CD4-positive, alpha-beta T cell treated with Interleukin-17A for 1 hour (primary cell): ENCODE results near the gene CHST14.

Source experiments
- DNase-seq: peaks from one replicate; pipeline ENCODE4 v3.0.0-alpha.2; 2020

CHST14 gene

DNA sequence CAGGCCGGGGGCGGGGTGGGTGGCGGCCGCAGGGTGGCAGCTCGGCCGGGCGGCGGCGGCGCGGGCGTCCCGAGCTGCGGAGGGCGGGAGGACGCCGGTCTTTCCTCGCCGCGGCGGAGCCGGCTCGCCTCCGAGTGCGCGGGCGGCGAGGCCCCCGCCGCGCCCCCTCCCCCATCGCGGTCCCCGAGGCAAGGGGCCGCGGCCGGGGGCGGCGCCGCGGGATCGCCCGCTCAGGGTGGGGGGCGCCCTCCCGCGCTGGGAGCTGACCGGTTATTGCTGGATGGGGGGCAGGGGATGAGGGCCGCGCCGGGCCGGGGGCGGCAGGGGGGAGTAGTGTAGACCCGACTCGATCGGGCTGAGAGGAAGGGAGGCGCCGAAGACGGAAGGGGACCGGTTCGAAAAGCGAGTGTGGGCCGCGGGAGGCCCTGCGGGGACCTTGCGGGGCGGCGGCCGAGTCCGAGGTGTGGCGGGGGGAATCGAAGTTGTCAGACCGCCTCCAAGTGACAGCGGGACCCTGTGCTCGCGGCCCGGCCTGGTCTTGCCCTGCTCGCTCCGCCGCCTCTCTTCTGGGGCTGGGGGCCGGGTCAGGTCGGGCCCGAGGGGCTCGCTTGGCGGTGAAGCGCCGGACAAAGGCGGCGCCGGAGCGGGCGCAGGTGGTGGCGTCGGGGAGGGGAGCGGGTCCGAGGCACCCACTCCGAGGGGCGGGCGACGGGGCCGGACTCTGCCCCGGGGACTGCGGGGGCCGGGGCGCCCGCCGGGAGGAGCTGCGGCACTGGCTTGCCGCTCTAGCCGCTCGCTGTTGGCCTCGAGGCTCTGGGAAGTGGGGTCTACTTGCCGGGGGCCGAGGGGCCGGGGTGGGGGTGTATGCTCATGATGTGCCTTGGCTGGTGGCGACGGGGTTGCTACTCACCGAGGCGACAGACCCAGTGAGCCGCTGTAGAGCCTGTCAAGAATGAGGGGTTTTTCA is 28.9 kb upstream of the CHST14 start:
- peak; percentile 28 for DNase-seq

DNA sequence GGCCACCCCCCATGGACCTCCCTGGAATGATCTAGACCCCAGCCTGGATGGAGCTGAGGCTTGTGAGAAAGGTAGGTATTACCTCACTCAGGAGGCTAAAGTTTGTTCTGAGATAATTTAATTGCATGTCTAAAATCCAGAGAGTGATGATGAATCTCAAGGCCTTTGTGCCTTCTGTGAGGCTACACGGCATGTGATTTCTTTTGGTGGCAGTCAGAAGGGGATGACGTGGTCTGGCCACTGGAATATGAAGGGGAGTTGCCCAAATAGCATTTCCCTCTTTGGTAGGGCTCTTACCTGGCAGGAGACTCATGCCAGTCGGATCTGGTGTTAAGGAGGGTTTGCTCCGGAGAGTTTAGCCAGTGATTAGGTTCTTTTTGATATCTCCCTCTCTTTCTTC is 27.5 kb upstream of the CHST14 start:
- DNase-seq, result no peak

DNA sequence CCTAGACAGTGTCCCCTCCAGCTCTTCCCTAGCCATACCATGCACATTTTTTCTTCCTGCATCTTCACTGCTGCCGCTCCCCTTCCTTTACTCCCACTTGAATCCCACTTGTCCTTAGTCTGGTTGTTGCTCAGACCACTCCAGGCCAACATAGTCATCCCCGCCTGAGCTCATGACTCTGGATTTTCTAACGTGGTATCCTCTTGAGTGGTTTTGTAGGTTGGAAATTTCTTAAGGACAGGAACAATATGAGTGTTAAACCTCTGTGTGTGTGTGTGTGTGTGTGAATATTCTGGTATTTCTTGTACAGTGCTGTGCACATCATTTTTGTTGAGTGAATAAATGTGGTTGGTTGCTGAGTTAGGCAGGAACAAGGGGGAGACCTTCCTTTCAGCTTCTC is 26.9 kb upstream of the CHST14 start:
- no peak for DNase-seq

DNA sequence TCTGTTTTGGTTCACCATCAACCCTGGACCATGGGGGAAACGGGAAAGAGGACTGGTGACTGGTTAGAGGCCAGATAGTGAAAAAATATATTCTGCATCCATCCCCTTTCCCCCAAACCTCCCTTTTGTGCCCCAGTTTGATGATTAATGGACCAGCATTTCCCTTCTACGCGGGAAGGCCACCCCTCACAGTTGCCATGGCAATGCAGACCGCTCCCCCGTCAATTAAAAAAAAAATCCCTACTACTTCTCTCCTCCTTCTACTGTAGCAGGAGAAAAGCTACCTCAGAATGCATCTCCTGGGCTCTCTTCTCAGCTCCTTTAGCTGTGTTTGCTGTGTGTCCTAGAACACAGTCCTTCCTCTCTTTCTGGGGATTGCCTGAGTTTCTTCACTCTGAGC is 26.0 kb upstream of the CHST14 start:
- DNase-seq, result no peak

DNA sequence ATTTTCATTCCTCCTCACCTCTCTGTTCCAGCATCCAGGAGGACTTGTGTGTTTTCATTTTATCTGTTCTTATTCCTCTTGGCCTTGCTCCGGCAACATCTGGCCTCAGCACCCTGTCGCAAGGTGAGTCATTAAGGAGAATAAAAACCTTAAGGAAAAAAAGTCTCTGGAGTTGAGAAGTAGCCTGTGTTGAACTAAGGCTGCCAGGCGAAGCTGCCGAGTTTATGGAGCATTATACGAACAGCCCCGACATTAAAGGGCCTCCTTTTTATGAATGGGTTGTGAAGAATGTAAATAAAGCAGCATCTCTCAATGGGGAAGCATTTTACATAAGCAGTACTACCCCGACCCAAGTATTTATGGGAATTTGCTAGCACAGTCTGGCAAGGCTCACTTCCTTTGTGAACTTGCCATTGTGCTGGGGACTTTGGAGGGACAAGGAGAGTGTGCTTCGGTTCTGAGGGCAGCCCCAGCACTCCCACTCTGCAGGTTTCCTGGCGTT is 25.3 kb upstream of the CHST14 start:
- no peak for DNase-seq

DNA sequence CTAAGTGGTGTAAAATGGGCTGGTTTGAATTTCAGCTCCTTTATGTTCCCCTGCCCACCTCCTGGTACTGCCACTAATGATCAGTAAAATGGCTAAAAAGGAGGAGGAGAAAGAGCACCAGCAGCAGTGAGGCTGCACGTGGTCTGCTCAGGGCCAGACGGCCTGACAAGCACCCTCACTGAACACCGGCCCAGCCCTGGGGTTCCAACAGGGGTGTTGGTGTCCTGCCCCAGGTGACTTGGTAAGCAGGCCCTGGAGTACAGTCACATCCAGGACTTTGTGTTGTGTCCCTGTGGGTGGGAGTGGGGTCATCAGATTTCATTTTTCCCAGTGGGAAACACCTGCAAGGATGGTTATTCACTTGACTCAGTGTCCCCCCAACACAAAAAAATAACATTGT is 24.6 kb upstream of the CHST14 start:
- no peak for DNase-seq

DNA sequence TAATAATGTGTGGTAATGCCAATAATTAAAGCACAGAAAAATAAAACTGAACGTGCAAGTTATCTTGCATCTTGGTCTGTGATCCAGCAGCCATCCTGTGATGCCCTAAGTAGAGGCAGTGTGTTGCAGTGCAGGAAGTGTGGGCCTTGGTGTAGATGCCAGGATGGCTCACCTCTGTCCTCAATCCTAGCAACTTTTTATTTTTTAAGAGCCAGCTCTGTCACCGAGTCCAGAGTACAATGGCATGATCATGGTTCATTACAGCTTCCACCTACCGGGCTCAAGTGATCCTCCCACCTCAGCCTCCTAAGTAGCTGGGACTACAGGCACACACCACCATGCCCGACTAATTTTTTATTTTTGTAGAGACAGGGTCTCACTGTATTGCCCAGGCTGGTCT is 22.4 kb upstream of the CHST14 start:
- no peak for DNase-seq

DNA sequence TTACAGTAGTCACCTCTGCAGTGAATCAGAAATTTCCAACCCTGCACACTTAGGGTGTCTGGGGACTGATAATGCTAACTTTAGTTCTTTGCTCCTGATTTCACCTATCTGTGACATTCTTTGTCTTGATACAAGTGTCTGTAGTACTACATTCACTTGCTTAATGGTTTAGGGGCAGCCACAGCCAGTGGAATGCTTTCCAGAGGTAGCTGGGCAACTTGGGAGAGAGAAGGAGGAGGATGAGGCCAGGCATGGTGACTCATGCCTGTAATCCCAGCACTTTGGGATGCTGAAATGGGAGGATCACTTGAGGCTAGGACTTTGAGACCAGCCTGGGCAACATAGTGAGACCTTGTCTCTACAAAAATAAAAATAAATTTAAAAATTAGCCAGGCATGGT is 21.5 kb upstream of the CHST14 start:
- DNase-seq, result no peak

DNA sequence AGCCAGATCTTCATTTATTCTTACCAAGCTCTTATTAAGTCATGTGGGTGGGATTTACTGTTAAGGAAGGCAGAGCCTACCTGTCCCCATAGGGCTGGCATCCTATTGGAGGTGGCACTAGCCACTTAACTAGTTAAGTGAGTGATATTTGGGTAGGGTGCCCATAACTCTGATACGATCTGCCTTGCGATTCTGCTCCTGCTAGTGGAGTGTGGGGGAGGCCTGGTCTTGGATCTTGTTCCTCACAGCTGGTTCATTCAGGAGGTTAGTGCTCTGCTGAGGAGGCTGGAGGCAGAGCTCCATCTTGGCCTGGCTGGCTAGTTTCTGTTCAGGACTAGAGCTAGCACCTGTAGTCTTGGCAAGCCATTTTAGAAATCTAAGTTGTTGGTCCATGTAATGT is 20.7 kb upstream of the CHST14 start:
- DNase-seq, result no peak

DNA sequence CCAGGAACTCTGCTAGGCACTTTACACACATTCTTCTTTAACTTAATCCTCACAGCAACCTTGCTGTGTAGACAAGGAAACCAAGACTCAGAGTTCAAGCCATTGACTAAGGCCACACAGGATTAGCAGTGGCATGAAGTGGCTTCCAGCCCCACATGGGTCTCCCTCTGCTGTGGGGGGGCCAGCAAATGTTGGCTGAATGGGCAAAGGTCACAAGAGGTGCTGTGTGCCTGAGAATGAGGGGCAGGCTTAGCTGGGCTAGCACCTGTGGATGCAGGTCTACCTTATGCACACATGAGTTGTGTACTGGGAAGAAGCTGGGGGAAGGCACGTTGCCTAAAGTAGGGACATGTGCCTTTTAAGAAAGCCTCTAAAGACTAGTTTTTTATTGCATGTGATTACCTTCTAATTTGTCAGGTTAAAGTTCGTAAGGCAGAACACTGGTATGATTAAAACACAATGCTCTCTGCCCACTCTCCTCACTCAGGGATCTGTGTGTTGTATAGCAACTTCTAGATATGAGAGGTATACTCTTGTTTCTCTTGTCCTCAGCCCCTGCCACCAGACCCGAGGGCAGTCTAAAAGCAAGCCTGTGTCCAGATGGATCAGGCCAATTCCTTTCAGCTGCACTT is 19.1 kb upstream of the CHST14 start:
- no peak for DNase-seq

DNA sequence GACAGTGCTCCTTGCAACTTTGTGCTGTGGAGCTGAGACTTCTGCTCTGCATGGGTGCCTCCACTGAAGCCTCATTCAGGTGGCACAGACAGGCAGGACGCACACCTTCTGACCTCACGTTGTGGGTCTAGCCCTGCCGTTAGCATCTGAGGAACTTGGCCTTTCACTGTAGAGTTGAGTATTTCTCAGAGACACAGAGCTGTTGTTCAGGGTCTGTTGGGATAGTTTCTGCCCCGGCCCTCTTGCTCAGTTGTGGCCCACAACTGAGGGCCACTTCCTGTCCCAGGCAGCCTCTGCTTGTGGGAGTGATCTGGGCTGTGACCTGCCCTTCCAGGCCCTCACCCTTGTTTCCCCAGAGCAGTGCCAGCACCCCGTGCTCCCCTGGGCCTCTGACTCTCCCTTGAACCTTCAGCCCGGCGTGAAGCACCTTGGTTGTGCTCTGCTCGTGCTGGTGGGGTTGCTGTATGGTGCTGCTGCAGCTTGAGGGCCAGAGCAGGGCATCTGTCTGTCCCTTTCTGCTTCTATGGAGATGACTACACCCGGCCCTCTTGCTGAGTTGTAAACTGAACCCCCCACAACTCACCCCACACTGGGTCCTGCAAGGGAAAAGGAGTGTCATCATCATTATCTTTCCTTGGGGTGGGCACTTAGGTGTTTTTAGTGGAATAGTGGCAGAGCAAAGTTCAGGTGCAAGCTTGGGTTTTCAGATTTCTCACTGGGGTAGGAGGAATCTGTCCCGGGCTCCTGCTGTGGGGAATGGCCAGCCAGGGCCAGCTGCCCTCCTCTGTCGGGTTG is 18.3 kb upstream of the CHST14 start:
- DNase-seq, result no peak

DNA sequence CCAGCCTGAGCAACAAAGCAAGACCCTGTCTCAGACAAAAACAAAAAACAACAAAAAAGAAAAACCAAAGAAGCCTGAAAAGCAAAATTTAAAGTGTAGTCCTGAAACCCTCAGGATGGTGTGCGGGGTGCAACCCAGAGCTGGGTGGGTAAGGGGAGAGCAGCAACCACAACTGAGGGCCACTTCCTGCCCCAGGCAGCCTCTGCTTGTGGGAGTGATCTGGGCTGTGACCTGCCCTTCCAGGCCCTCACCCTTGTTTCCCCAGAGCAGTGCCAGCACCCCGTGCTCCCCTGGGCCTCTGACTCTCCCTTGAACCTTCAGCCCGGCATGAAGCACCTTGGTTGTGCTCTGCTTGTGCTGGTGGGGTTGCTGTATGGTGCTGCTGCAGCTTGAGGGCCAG is 16.8 kb upstream of the CHST14 start:
- peak; percentile 45 for DNase-seq

DNA sequence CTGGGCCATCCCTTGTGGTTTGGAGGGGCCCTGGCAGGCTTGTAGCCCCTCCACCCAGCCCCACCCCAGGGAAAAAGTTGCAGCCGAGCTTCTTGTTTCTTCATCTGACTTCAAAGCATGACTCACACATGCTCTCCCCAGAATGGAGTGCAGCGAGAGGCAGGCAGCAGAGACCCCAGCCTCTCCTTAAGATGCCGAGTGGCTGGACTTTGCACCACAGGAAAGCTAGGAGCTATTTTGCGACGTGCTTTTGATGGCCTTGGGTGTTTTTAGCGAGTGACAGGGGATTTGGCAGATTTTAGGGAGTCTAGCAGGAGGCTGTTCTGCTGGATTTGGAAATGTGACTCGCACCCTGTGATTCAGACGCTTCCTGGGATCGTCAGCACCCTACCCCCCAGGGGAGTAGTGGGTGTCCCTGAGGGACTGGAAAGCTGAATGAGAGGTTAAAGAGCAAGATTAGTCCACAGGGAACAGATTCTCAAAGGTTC is 15.8 kb upstream of the CHST14 start:
- DNase-seq, result no peak

DNA sequence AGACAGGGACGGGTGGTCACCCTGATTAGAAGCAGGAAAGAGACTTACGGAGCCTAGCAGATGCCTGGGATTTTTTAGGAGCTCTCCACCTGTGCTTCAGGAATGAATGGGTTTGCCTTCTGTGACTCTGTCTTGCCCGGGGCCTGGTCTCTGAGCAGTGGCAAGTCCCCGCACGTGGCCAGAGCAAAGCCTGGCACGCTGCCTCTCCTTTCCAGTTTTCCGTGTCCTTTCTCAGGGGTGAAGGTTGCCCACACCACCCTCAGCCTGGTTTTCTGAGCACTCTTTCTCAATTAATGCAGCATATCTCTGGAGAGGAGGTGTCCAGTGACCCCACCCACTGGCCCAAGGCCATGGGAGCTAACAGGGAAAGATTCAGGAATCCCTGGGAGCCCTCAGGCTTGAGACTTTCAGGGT is 14.5 kb upstream of the CHST14 start:
- DNase-seq, result no peak

DNA sequence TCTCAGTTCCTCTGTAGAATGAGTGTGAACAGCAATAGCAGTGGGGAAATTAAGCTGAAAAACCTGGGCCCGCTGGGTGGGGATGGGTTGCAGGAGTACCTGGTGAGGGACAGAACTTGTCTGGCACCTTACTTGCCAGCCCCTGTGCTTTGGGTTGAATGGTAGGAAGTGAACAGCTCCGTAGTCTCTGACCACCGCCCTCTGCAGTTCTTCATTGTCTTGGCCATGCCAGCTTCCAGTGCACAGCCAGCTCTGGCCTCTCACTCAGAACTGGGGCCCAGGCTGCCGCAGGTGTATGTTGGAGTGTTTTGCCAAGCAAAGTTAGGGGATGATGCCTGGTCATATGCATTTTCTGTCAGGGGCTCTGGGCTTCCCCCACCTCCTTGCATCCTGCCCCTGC is 14.0 kb upstream of the CHST14 start:
- DNase-seq, result no peak

DNA sequence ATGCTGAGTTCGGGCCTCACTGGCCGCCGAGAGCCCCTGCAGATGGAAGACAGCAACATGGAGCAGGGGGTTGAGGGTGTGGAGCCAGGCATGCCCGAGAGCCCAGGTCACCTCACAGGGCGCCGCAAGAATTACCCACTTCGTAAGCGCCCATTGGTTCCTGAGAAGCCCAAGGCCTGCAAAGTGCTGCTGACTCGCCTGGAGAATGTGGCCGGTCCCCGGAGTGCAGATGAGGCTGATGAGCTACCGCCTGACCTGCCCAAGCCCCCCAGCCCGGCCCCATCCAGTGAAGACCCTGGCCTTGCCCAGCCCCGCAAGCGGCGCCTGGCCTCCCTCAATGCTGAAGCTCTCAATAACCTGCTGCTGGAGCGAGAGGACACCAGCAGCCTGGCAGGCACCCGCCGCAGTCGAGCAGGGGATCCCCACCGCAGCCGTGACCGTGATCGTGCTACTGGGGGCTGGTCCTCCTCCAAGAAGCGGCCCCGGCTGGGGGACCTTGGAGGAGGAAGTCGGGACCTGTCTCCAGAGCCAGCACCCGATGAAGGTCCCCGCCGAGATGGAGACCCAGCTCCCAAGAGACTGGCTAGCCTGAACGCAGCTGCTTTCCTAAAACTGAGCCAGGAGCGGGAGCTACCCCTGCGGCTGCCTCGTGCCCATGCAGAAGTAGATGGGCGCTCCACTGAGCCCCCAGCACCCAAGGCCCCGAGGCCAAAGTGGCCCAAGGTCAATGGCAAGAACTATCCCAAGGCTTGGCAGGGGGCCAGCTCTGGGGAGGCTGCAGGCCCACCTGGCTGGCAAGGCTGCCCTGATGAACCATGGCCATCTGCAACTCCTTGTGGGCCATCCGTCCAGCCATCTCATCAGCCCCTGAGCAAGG is 12.1 kb upstream of the CHST14 start:
- DNase-seq, result no peak

DNA sequence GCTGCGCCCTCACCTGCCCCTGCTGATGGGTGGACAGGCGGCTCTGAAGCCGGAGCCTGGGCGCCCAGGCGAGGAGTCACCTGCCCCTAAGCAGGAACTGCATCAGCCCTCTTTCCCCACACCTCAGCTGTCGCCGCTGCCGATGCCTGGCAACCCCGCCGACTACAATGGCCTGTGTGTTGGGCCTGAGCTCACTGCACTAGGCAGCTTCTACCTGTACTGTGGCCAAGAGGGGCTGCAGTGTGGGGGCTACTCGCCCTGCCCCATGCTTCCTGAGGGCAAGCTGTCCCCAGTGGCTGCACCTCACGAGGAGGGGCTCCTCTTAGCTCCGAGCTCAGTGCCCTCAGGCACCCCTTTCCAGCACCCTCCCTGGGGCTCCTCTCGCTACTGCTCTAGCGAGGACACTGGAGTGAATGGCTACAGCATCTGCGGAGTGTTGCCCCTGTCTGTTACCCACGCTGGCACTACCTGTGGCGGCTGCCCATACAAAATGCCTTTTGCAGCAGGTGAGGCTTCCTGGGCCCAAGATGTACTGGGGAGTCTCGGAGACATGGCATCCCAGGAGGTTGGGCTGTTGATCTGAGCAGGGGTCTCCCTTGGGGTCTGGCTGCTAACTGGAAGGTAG is 11.3 kb upstream of the CHST14 start:
- no peak for DNase-seq

DNA sequence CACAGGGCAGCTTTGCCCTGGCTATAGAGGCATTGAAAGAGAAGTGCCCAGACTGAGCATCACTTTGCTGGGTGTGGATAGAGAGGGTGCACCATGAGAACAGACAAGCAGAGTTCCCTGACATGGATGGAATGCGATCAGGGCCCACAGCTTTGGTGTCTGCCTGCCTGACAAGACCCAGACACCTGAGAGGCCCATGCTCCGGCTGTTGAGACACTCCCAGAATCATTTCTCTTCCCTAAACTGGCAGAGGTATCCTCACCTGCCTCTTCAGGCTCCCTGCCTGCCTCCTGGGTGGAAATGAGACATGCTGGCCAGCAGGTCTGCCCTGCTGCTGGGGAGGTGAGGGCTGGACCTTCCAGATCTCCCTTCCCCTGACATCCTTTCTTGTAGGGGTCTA is 10.4 kb upstream of the CHST14 start:
- no peak for DNase-seq

DNA sequence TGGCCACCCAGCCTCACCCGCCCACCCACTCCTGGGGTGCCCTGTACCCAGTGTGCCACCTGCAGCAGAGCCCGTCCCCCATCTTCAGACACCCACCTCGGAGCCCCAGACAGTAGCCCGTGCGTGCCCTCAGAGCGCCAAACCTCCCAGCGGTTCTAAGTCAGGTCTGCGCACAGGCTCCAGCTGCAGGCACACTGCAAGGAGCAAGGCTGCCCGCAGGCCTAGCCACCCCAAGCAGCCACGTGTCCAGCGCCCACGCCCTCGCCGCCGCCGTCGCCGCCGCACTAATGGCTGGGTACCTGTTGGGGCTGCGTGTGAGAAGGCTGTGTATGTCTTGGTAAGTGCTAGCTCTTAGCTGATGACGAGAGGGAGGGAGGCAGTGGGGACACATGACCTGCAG is 8.8 kb upstream of the CHST14 start:
- no peak for DNase-seq

DNA sequence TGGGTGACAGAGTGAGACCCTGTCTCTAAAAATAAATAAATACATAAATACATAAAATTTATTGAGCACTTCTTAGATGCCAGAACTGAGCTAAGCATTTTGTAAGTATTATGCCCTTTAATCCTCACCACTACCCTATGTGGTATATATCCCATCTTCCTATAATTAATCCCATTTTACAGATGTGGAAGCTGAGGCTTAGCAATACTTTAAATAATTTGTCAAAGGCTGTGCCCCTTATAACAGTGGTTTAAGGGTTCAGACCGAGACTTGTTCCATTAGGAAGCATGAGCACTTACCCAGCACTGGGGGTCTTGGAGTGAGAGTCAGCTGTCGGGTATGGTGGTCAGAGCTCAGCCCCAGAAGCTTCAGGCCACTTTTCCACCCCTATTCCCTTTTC is 7.5 kb upstream of the CHST14 start:
- no peak for DNase-seq

DNA sequence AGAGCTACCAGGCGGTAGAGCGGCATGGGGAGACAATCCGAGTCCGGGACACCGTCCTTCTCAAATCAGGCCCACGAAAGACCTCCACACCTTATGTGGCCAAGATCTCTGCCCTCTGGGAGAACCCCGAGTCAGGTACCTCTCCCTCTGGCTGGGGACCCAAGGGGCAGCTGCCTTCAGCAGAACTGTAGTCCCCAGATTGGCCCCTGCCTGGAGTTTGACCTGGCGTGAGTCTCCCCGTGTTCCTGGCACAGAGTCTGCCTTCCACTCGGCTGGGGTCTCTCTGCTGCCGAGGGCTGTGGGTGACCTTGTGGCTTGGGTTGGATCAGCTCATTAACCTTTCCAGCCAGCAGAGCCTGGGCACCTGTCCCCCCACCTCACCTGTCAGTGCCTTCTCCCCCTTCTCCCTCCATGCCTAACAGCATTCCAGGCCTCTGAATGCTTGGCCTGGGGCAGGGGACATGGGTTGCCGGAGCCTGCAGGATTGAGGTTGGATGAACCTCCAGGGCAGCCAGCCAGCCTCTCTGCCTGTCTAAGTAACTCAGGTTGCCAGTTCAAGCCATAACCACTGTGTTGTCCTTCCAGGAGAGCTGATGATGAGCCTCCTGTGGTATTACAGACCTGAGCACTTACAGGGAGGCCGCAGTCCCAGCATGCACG is 6.8 kb upstream of the CHST14 start:
- no peak for DNase-seq
